GM12878 (cell line): ENCODE results near the gene ZDHHC19. TPM values are rescaled to one million over a fixed set of nuclear protein-coding genes. Genes with fewer than 3 reads are reported as not detected.

Experiments used
- ATAC-seq: fragments of 200-7000 bp; cut with Tn5 transposase; 3 replicates; pipeline ENCODE4 v1.9.1; 2020; ENCODE audit warnings: mild to moderate bottlenecking, moderate library complexity
- BruUV-seq: library from RNA; stranded (reverse); fragments of 400-500 nt; replicated peaks from 2 replicates; lab custom pipeline; 2021; lab: Mats Ljungman, UMichigan
- CTCF ChIA-PET: fragments of 300-600 bp; sonication (Branson Sonifier 250); formaldehyde crosslinking; extraction: SDS; loops from one replicate; lab custom pipeline; 2021; ENCODE audit warnings: inconsistent platforms; lab: Yijun Ruan, JAX
- POLR2A ChIA-PET: fragments of 350-600 bp; formaldehyde crosslinking; extraction: SDS; loops from one replicate; lab custom pipeline; 2021; ENCODE audit warnings: inconsistent platforms; lab: Charles Lee
- RAD21 ChIA-PET: fragments of 300-600 bp; sonication (Branson Sonifier 250); formaldehyde crosslinking; loops from one replicate; lab custom pipeline; 2023; ENCODE audit warnings: antibody characterized with exemption; ENCODE audit not compliant: unreplicated experiment; lab: Charles Lee
- SMC1A ChIA-PET: fragments of 300-600 bp; sonication (Branson Sonifier 250); formaldehyde crosslinking; loops from one replicate; lab custom pipeline; 2023; ENCODE audit not compliant: unreplicated experiment, uncharacterized antibody; lab: Charles Lee
- DNase-seq: peaks from one replicate; pipeline ENCODE4 v3.0.0-alpha.2; 2011; ENCODE audit warnings: low read depth, low spot score
- FAIRE-seq: peaks from 3 replicates; lab custom pipeline; 2011; peaks lifted over from hg19 to GRCh38; lab: Jason Lieb, UNC
- H2AFZ ChIP-seq: 2 replicates; pipeline ENCODE4 v1.6.0; 2011; ENCODE audit warnings: low read depth, low read length, control low read depth; ENCODE audit not compliant: control insufficient read depth
- H3K27ac ChIP-seq: 2 replicates; pipeline ENCODE4 v1.5.1; 2011; ENCODE audit warnings: control low read depth; ENCODE audit not compliant: control insufficient read depth, insufficient read depth
- H3K27me3 ChIP-seq, 2 experiments: replicated peaks in 1 of 2; 2 replicates each; pipeline versions ENCODE4 v1.6.0 to v1.6.1; 2011; ENCODE audit warnings: low read length in 1 of 2; ENCODE audit not compliant: control insufficient read depth in 2 of 2, insufficient read depth in 2 of 2
- H3K36me3 ChIP-seq, 2 experiments: 2 replicates each; pipeline ENCODE4 v1.5.1; 2011; ENCODE audit warnings: low read length in 1 of 2; ENCODE audit not compliant: control insufficient read depth in 2 of 2, insufficient read depth in 2 of 2
- H3K4me1 ChIP-seq: 2 replicates; pipeline ENCODE4 v1.6.1; 2011; ENCODE audit warnings: mild to moderate bottlenecking, low read length, moderate library complexity, mixed read lengths; ENCODE audit not compliant: control insufficient read depth, insufficient read depth
- H3K4me2 ChIP-seq: 2 replicates; pipeline ENCODE4 v1.6.0; 2011; ENCODE audit warnings: control low read depth; ENCODE audit not compliant: control insufficient read depth, insufficient read depth
- H3K4me3 ChIP-seq: fragments of 200-600 bp; sonication (generic); 2 replicates; pipeline ENCODE4 v1.5.1; 2016
- H3K79me2 ChIP-seq: 2 replicates; pipeline ENCODE4 v1.6.0; 2011; ENCODE audit warnings: low read length; ENCODE audit not compliant: control insufficient read depth, insufficient read depth
- H3K9ac ChIP-seq: 2 replicates; pipeline ENCODE4 v1.8.0; 2011; ENCODE audit warnings: low read length, control low read depth, mixed read lengths; ENCODE audit not compliant: control insufficient read depth, insufficient read depth
- H3K9me3 ChIP-seq: replicated peaks from 3 replicates; pipeline ENCODE4 v1.5.1; 2011; ENCODE audit warnings: mild to moderate bottlenecking, low read length; ENCODE audit not compliant: control insufficient read depth, insufficient read depth
- H4K20me1 ChIP-seq: 2 replicates; pipeline ENCODE4 v1.6.0; 2011; ENCODE audit not compliant: control insufficient read depth, insufficient read depth
- CREB1 ChIP-seq: IDR thresholded peaks from 2 replicates; pipeline ENCODE4 v1.6.1; 2012; ENCODE audit warnings: low read depth, mild to moderate bottlenecking, inconsistent platforms
- NBN ChIP-seq: fragments of 450-650 bp; IDR thresholded peaks from 2 replicates; pipeline ENCODE4 v1.6.1; 2016
- RUNX3 ChIP-seq: IDR thresholded peaks from 2 replicates; pipeline ENCODE4 v1.6.1; 2012; ENCODE audit warnings: low read length, inconsistent platforms
- SMAD5 ChIP-seq: IDR thresholded peaks from 2 replicates; pipeline ENCODE4 v1.6.1; 2016; ENCODE audit warnings: antibody characterized with exemption, low read depth
- SP1 ChIP-seq: IDR thresholded peaks from one replicate; pipeline ENCODE4 v1.6.1; 2011; ENCODE audit warnings: low read depth, low read length
- TCF7 ChIP-seq: IDR thresholded peaks from 2 replicates; pipeline ENCODE4 v1.6.1; 2014; ENCODE audit warnings: antibody characterized with exemption, borderline replicate concordance
- ZZZ3 ChIP-seq: IDR thresholded peaks from 2 replicates; pipeline ENCODE4 v1.6.1; 2011; ENCODE audit warnings: low read depth; ENCODE audit not compliant: control insufficient read depth, insufficient read length
- WGBS: methylation state at CpG from one replicate; pipeline ENCODE4 v1.1.6; 2016; ENCODE audit warnings: low lambda C conversion rate; ENCODE audit not compliant: insufficient replicate concordance, insufficient coverage; ENCODE audit errors: missing lambda C conversion rate; 5-methylcytosine and 5-hydroxymethylcytosine counted together
- in situ Hi-C: fragments of 300-500 bp; cut with MboI; formaldehyde crosslinking; loops from 9 replicates; pipeline ENCODE4 v1.14.3; 2018; ENCODE audit warnings: mixed read lengths
- intact Hi-C: fragments of 100-400 bp; cut with micrococcal nuclease; formaldehyde crosslinking; loops from one replicate; pipeline ENCODE4 v1.14.2; 2022; ENCODE audit not compliant: unreplicated experiment
- polyA plus RNA-seq, 11 experiments: library from polyadenylated mRNA; depleted of rRNA in 4 of 11; unstranded in 6 of 11; stranded (reverse) in 5 of 11; fragments of >200 nt; fragmentation: Nextera tagmentation in 4 of 11; fragmentation: Illumina TruSeq in 1 of 11; extraction: Ambion mirVana in 4 of 11; extraction: Trizol in 1 of 11; gene quantifications; 1 replicate in 1 of 11; 2 replicates in 10 of 11; pipeline versions ENCODE4 v1.2.1 to v1.2.3, GENCODE V29; 2011 to 2016; ENCODE audit warnings: inconsistent platforms in 2 of 11, missing spikeins in 2 of 11, low read depth in 1 of 11
- total RNA-seq, 4 experiments: library from RNA; depleted of rRNA in 3 of 4; stranded (reverse); fragments of >200 nt in 3 of 4; fragmentation: Illumina TruSeq in 1 of 4; extraction: Trizol in 1 of 4; gene quantifications; 2 replicates each; pipeline versions ENCODE4 v1.2.1 to v1.2.3, GENCODE V29; 2013 to 2021
- TF ChIP-seq, protein P1 (sequence below): fragments of 450-650 bp; IDR thresholded peaks from 2 replicates; pipeline ENCODE4 v1.6.1; 2017; ENCODE audit warnings: low read depth, mild to moderate bottlenecking, moderate library complexity
- TF ChIP-seq, protein P2 (sequence below): fragments of 150-350 bp; IDR thresholded peaks from 2 replicates; pipeline ENCODE4 v1.6.1; 2014; ENCODE audit warnings: mild to moderate bottlenecking, low read depth, low read length
- TF ChIP-seq, protein P3 (sequence below): fragments of 450-650 bp; IDR thresholded peaks from 2 replicates; pipeline ENCODE4 v1.6.1; 2017; ENCODE audit warnings: mild to moderate bottlenecking, moderate library complexity
- TF ChIP-seq, protein P4 (sequence below): fragments of 450-650 bp; IDR thresholded peaks from 2 replicates; pipeline ENCODE4 v1.6.1; 2016; ENCODE audit warnings: mild to moderate bottlenecking, moderate library complexity, borderline replicate concordance

The ZDHHC19 gene
- total and polyA plus RNA-seq, 10 of the 15 experiments (the other 5 are each of a cell fraction or from before 2014, with no cell fraction given), result 0.26 TPM; not detected in 9

DNA sequence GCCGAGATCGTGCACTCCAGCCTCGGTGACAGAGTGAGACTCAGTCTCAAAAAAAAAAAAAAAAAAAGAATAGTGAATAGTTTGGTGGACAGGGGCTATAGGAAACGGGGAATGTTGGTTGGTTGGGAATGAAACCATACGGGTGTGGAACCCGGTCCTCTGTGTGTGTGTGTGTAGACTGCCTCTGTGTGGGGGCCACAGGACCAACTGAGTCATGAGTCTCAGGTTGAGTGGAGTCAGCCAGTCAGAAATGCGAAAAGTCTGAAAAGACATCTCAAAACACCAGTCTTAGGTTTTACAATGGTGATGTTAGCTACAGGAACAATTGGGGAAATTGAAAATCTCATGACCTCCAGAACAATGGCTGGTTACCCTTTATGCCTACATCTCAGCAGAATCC is 44.5 kb downstream of the ZDHHC19 start:
- ATAC-seq, result no peak
- Histone ChIP-seq H3K27ac (no peak overlapping the region), H4K20me1 (no peaks in the 10 kb centered on the region), H3K9me3 (no peaks in the 10 kb centered on the region), H3K27me3 (no peaks in the 10 kb centered on the region), H3K9ac (no peak overlapping the region), H3K79me2 (no peaks in the 10 kb centered on the region), H3K4me3 (no peak overlapping the region), H2AFZ (no peak overlapping the region), H3K4me2 (no peak overlapping the region), H3K4me1 (no peaks in the 10 kb centered on the region), H3K36me3 (no peaks in the 10 kb centered on the region)
- DNase-seq, result no peak
- ChIA-PET RAD21 (no interaction called here), CTCF (interaction anchor here (1.2 kb wide), 1 partner anchor 88 kb away, joined by 3 read pairs; no protein-coding TSS in a partner anchor), POLR2A (interaction anchor here (0.6 to 0.7 kb wide), 3 partner anchors 9 to 1209 kb away, joined by 3 to 9 read pairs (median 3); no protein-coding TSS in a partner anchor), SMC1A (interaction anchor here (1.8 kb wide), 1 partner anchor 93 kb away, joined by 7 read pairs; no protein-coding TSS in a partner anchor)
- WGBS, result 47% methylated on average over 4 of the region's 7 CpGs
- in situ Hi-C loops (no loop called here), intact Hi-C loops (no loop called here)
- BruUV-seq, result no TSS peak
- no peak for FAIRE-seq
- TF ChIP-seq RUNX3 (no peak), SP1 (no peak), ZZZ3 (no peak), CREB1 (no peak), SMAD5 (no peak), TCF7 (no peak), NBN (no peak)
- TF ChIP-seq, protein P1, sequence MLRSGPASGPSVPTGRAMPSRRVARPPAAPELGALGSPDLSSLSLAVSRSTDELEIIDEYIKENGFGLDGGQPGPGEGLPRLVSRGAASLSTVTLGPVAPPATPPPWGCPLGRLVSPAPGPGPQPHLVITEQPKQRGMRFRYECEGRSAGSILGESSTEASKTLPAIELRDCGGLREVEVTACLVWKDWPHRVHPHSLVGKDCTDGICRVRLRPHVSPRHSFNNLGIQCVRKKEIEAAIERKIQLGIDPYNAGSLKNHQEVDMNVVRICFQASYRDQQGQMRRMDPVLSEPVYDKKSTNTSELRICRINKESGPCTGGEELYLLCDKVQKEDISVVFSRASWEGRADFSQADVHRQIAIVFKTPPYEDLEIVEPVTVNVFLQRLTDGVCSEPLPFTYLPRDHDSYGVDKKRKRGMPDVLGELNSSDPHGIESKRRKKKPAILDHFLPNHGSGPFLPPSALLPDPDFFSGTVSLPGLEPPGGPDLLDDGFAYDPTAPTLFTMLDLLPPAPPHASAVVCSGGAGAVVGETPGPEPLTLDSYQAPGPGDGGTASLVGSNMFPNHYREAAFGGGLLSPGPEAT, result no peak
- TF ChIP-seq, protein P2, sequence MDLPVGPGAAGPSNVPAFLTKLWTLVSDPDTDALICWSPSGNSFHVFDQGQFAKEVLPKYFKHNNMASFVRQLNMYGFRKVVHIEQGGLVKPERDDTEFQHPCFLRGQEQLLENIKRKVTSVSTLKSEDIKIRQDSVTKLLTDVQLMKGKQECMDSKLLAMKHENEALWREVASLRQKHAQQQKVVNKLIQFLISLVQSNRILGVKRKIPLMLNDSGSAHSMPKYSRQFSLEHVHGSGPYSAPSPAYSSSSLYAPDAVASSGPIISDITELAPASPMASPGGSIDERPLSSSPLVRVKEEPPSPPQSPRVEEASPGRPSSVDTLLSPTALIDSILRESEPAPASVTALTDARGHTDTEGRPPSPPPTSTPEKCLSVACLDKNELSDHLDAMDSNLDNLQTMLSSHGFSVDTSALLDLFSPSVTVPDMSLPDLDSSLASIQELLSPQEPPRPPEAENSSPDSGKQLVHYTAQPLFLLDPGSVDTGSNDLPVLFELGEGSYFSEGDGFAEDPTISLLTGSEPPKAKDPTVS, result no peak
- TF ChIP-seq, protein P3, sequence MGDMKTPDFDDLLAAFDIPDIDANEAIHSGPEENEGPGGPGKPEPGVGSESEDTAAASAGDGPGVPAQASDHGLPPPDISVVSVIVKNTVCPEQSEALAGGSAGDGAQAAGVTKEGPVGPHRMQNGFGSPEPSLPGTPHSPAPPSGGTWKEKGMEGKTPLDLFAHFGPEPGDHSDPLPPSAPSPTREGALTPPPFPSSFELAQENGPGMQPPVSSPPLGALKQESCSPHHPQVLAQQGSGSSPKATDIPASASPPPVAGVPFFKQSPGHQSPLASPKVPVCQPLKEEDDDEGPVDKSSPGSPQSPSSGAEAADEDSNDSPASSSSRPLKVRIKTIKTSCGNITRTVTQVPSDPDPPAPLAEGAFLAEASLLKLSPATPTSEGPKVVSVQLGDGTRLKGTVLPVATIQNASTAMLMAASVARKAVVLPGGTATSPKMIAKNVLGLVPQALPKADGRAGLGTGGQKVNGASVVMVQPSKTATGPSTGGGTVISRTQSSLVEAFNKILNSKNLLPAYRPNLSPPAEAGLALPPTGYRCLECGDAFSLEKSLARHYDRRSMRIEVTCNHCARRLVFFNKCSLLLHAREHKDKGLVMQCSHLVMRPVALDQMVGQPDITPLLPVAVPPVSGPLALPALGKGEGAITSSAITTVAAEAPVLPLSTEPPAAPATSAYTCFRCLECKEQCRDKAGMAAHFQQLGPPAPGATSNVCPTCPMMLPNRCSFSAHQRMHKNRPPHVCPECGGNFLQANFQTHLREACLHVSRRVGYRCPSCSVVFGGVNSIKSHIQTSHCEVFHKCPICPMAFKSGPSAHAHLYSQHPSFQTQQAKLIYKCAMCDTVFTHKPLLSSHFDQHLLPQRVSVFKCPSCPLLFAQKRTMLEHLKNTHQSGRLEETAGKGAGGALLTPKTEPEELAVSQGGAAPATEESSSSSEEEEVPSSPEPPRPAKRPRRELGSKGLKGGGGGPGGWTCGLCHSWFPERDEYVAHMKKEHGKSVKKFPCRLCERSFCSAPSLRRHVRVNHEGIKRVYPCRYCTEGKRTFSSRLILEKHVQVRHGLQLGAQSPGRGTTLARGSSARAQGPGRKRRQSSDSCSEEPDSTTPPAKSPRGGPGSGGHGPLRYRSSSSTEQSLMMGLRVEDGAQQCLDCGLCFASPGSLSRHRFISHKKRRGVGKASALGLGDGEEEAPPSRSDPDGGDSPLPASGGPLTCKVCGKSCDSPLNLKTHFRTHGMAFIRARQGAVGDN, result no peak
- TF ChIP-seq, protein P4, sequence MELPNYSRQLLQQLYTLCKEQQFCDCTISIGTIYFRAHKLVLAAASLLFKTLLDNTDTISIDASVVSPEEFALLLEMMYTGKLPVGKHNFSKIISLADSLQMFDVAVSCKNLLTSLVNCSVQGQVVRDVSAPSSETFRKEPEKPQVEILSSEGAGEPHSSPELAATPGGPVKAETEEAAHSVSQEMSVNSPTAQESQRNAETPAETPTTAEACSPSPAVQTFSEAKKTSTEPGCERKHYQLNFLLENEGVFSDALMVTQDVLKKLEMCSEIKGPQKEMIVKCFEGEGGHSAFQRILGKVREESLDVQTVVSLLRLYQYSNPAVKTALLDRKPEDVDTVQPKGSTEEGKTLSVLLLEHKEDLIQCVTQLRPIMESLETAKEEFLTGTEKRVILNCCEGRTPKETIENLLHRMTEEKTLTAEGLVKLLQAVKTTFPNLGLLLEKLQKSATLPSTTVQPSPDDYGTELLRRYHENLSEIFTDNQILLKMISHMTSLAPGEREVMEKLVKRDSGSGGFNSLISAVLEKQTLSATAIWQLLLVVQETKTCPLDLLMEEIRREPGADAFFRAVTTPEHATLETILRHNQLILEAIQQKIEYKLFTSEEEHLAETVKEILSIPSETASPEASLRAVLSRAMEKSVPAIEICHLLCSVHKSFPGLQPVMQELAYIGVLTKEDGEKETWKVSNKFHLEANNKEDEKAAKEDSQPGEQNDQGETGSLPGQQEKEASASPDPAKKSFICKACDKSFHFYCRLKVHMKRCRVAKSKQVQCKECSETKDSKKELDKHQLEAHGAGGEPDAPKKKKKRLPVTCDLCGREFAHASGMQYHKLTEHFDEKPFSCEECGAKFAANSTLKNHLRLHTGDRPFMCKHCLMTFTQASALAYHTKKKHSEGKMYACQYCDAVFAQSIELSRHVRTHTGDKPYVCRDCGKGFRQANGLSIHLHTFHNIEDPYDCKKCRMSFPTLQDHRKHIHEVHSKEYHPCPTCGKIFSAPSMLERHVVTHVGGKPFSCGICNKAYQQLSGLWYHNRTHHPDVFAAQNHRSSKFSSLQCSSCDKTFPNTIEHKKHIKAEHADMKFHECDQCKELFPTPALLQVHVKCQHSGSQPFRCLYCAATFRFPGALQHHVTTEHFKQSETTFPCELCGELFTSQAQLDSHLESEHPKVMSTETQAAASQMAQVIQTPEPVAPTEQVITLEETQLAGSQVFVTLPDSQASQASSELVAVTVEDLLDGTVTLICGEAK, result no peak
